OCI-LY3 (cell line): ENCODE results near the gene STAT6.
"Not testable (repeated sequence)": the region's sequence is repeated elsewhere in the genome, so short reads cannot be mapped to it uniquely, and the experiment has no call there.

ENCODE experiments used
- H2AFZ ChIP-seq: fragments of 200-600, 300-600 bp; shearing (Covaris generic); 2 replicates; pipeline ENCODE4 v1.6.0; 2014; ENCODE audit warnings: antibody characterized with exemption, low read depth, low read length
- H3K27ac ChIP-seq: fragments of 200-600, 300-600 bp; sonication (generic); 2 replicates; pipeline ENCODE4 v1.5.1; 2014; ENCODE audit warnings: mild to moderate bottlenecking, low read length, moderate library complexity, mixed read lengths
- H3K27me3 ChIP-seq: fragments of 200-600, 300-600 bp; sonication (generic); 2 replicates; pipeline ENCODE4 v1.6.1; 2014; ENCODE audit warnings: low read depth, low read length, mixed read lengths
- H3K36me3 ChIP-seq: fragments of 200-600, 300-600 bp; sonication (generic); replicated peaks from 2 replicates; pipeline ENCODE3; 2014; ENCODE audit warnings: low read depth, low read length, mixed read lengths
- H3K4me1 ChIP-seq: fragments of 300-600, 200-600 bp; sonication (generic); 2 replicates; pipeline ENCODE4 v1.6.1; 2014; ENCODE audit warnings: low read length, mixed read lengths
- H3K4me2 ChIP-seq: fragments of 200-600, 300-600 bp; sonication (generic); 2 replicates; pipeline ENCODE4 v1.6.1; 2014; ENCODE audit warnings: low read length, mixed read lengths
- H3K4me3 ChIP-seq: fragments of 300-600, 200-600 bp; sonication (generic); 2 replicates; pipeline ENCODE4 v1.5.1; 2014; ENCODE audit warnings: antibody characterized with exemption, mild to moderate bottlenecking, low read length, moderate library complexity
- H3K79me2 ChIP-seq: fragments of 300-600, 200-600 bp; shearing (Covaris generic); 2 replicates; pipeline ENCODE4 v1.6.1; 2014; ENCODE audit warnings: mild to moderate bottlenecking, low read length, mixed read lengths
- H3K9ac ChIP-seq: fragments of 300-600, 200-600 bp; shearing (Covaris generic); 2 replicates; pipeline ENCODE4 v1.6.0; 2014; ENCODE audit warnings: mild to moderate bottlenecking, low read length, moderate library complexity
- H3K9me3 ChIP-seq: fragments of 200-600, 300-600 bp; shearing (Covaris generic); 2 replicates; pipeline ENCODE4 v1.6.1; 2014; ENCODE audit warnings: low read length, mixed read lengths; ENCODE audit not compliant: insufficient read depth
- H4K20me1 ChIP-seq: fragments of 200-600, 300-600 bp; sonication (generic); 2 replicates; pipeline ENCODE4 v1.6.1; 2016; ENCODE audit warnings: low read length, mixed read lengths; ENCODE audit not compliant: insufficient read depth
- EZH2phosphoT487 ChIP-seq: fragments of 200-600 bp; shearing (Covaris generic); IDR thresholded peaks from 2 replicates; pipeline ENCODE4 v1.6.1; 2018; ENCODE audit warnings: antibody characterized with exemption, mixed run types, low read depth
- TF ChIP-seq, protein P1 (sequence below): fragments of 200-600, 300-600 bp; sonication (generic); IDR thresholded peaks from 2 replicates; pipeline ENCODE4 v1.5.1; 2014; ENCODE audit warnings: antibody characterized with exemption, low read length, low read depth

Gene STAT6

DNA sequence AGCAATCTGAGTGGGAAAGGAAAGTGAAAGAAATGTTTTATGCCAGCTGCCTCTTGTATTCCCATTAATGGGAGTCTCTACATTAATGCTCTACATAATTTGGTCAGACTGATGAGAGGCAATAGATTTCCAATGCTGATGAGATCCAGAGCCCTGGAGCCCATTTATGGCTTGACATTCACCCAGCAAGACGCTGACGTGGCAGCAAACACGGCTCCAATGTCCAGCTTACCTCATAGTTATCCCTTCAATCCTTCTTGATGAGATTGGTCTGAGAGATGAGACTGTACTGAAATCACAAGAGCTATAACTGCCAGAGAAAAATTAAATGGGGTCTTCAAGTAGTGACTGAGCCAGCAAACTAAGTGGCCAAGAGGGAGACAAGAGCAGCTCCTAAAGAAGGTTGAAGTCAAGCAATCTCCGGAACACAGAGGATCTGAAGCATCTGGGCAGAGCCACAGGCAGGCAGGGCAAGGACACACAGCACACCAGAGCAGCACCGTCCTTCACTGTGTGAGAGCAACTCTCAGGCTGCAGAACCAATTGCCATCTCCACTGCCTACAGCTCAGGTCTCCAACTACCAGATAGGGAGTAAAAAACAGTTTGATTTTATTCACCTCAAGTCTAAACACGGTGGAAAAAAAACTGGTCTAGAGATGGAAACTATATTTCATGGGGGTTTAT lies 54.0 kb downstream of the STAT6 start:
- Histone ChIP-seq H3K4me1 (peaks cover 9% of the 10 kb centered on the region), H3K36me3 (peaks cover 62% of the 10 kb centered on the region), H3K79me2 (no peaks in the 10 kb centered on the region), H3K4me3 (no peak overlapping the region), H3K9ac (no peak overlapping the region), H2AFZ (no peak overlapping the region), H3K27me3 (no peaks in the 10 kb centered on the region), H3K27ac (no peak overlapping the region), H3K4me2 (no peak overlapping the region), H4K20me1 (no peaks in the 10 kb centered on the region), H3K9me3 (no peaks in the 10 kb centered on the region)
- no peak for TF ChIP-seq EZH2phosphoT487
- TF ChIP-seq, protein P1, sequence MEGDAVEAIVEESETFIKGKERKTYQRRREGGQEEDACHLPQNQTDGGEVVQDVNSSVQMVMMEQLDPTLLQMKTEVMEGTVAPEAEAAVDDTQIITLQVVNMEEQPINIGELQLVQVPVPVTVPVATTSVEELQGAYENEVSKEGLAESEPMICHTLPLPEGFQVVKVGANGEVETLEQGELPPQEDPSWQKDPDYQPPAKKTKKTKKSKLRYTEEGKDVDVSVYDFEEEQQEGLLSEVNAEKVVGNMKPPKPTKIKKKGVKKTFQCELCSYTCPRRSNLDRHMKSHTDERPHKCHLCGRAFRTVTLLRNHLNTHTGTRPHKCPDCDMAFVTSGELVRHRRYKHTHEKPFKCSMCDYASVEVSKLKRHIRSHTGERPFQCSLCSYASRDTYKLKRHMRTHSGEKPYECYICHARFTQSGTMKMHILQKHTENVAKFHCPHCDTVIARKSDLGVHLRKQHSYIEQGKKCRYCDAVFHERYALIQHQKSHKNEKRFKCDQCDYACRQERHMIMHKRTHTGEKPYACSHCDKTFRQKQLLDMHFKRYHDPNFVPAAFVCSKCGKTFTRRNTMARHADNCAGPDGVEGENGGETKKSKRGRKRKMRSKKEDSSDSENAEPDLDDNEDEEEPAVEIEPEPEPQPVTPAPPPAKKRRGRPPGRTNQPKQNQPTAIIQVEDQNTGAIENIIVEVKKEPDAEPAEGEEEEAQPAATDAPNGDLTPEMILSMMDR, result no peak

DNA sequence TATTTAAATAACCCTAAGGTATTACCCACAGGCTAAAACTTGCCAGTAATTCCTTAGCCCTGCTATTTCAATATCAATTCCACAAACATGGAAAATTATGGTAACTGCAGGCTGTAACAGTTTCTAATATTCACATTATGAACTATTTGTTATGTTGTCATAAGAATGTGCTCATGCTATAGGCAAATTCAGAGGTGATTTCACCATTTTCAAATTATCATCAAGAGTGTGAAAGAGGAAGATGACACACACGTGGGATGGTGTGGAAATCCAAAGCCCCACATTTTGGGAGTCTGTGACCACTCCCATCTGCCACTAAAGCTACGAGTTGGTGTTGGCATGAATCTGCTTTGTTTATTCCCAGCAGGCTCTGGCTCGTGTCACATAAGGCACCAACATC lies 55.3 kb downstream of the STAT6 start:
- no peak overlapping the region for H3K4me2 ChIP-seq
- peaks cover 9% of the 10 kb centered on the region for H3K4me1 ChIP-seq
- H3K79me2 ChIP-seq, result no peaks in the 10 kb centered on the region
- peaks cover 58% of the 10 kb centered on the region for H3K36me3 ChIP-seq
- no peak for TF ChIP-seq EZH2phosphoT487
- no peaks in the 10 kb centered on the region for H4K20me1 ChIP-seq
- no peak overlapping the region for H3K9ac ChIP-seq
- no peak overlapping the region for H2AFZ ChIP-seq
- no peak overlapping the region for H3K4me3 ChIP-seq
- H3K27me3 ChIP-seq, result no peaks in the 10 kb centered on the region
- H3K27ac ChIP-seq, result no peak overlapping the region
- H3K9me3 ChIP-seq, result no peaks in the 10 kb centered on the region

DNA sequence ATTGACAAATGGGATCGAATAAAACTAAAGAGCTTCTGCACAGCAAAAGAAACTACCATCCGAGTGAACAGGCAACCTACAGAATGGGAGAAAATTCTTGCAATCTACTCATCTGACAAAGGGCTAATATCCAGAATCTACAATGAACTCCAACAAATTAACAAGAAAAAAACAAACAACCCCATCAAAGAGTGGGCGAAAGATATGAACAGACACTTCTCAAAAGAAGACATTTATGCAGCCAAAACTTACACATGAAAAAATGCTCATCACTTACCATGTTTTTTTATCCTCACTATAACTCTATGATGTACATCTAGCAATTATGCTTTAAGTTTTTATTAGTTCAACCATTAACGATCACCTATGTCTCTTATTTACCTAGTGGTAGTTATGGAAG lies 57.3 kb downstream of the STAT6 start:
- not testable (repeated sequence) for H3K27ac ChIP-seq, H3K4me2 ChIP-seq, H3K27me3 ChIP-seq, H3K4me1 ChIP-seq, H2AFZ ChIP-seq, H3K79me2 ChIP-seq, H3K9ac ChIP-seq, H3K9me3 ChIP-seq, H3K4me3 ChIP-seq, H4K20me1 ChIP-seq
- H3K36me3 ChIP-seq, result peaks cover 39% of the 10 kb centered on the region

DNA sequence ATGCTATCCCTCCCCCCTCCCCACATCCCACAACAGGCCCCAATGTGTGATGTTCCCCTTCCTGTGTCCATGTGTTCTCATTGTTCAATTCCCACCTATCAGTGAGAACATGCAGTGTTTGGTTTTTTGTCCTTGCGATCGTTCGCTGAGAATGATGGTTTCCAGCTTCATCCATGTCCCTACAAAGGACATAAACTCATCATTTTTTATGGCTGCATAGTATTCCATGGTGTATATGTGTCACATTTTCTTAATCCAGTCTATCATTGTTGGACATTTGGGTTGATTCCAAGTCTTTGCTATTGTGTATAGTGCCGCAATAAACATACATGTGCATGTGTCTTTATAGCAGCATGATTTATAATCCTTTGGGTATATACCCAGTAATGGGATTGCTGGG lies 58.0 kb downstream of the STAT6 start:
- H3K4me1 ChIP-seq, H4K20me1 ChIP-seq, H3K9me3 ChIP-seq, H3K4me2 ChIP-seq, H2AFZ ChIP-seq, H3K79me2 ChIP-seq, H3K27ac ChIP-seq, H3K4me3 ChIP-seq, H3K9ac ChIP-seq, H3K27me3 ChIP-seq: not testable (repeated sequence)
- H3K36me3 ChIP-seq, result peaks cover 32% of the 10 kb centered on the region

DNA sequence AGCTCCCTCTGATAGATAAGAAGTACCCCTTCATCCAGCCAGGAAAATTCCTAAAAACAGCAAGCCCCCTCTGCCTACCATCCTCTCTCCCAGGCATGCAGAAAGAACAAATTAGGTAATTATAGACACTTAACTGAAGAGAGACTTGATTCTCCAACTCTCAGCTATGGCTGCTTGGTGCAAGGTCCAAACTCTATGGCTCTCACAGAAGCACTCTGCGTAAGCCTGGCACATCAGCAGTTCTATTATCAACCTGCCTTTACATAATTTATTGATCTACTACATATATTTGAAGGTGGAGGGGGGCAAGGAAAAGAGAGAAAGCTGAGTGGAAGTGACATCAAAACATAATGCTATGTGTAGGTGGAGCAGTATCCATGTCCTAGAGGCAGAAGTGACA lies 60.2 kb downstream of the STAT6 start:
- Histone ChIP-seq H3K4me3 (no peak overlapping the region), H2AFZ (no peak overlapping the region), H3K36me3 (peaks cover 12% of the 10 kb centered on the region), H3K9me3 (no peaks in the 10 kb centered on the region), H3K4me1 (peaks cover 18% of the 10 kb centered on the region), H3K4me2 (no peak overlapping the region), H3K9ac (no peak overlapping the region), H4K20me1 (no peaks in the 10 kb centered on the region), H3K27me3 (no peaks in the 10 kb centered on the region; the same call in 1 of the 2 replicates), H3K79me2 (no peaks in the 10 kb centered on the region), H3K27ac (no peak overlapping the region)
- TF ChIP-seq, protein P1, result no peak
